DMS79 treated with DMSO at 0.1 percent for 48 hours (cell line): ENCODE measurements around the gene CEBPB.

Source experiments
- DNase-seq: peaks from one replicate; lab custom pipeline; 2025; lab: John Stamatoyannopoulos, UW

The CEBPB gene

GRCh38 chr20:50213531-50214106 lies 23.0 kb downstream of the CEBPB start:
- DNase-seq: no peak

- no peak for DNase-seq
These were observed 23.8 kb downstream of the CEBPB start for GRCh38 chr20:50214226-50215024.

GRCh38 chr20:50215101-50215690 lies 24.6 kb downstream of the CEBPB start:
- no peak for DNase-seq

DNA sequence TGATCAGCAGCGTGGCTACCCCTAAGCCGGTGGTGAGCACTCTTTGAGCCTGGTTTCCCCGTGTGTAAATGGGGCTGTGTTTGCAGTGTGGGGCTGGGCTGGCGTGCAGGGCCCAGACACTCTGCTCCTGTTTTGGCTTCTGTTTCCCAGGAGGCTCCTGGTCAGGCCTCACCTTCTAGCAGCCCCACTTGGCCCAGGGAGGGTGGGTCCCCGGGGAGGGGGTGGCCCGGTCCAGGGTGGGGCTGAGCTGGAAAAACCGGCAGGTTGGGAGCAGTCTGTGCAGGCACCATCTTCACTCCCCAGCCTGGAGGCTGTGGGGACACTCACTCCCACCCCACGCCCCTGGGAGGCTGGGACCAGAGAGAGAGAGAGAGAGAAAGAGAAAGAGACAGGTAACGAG lies 25.3 kb downstream of the CEBPB start:
- no peak for DNase-seq

GRCh38 chr20:50216543-50217206 lies 26.0 kb downstream of the CEBPB start:
- DNase-seq: no peak

GRCh38 chr20:50217207-50217949 lies 26.7 kb downstream of the CEBPB start:
- DNase-seq: no peak

GRCh38 chr20:50218987-50219435 lies 28.4 kb downstream of the CEBPB start:
- no peak for DNase-seq

DNA sequence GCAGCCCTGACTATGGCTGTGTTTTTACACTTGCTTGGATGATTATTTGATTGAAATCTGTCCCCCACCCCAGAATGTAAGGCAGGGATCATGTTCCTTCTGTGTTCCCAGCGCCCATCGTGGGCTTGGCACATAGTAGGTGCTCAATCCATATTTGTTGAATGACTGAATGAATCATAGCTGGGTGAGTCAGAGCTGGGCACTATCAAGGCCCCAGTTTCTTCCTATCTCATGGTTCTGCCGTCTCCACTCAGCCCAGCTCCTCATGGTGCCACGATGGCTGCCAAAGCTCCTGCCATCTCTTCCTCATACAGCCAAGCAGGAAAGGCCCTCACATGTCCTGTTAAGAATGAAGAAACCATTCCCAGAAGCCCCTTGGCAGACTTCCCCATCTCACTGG lies 29.0 kb downstream of the CEBPB start:
- no peak for DNase-seq

DNA sequence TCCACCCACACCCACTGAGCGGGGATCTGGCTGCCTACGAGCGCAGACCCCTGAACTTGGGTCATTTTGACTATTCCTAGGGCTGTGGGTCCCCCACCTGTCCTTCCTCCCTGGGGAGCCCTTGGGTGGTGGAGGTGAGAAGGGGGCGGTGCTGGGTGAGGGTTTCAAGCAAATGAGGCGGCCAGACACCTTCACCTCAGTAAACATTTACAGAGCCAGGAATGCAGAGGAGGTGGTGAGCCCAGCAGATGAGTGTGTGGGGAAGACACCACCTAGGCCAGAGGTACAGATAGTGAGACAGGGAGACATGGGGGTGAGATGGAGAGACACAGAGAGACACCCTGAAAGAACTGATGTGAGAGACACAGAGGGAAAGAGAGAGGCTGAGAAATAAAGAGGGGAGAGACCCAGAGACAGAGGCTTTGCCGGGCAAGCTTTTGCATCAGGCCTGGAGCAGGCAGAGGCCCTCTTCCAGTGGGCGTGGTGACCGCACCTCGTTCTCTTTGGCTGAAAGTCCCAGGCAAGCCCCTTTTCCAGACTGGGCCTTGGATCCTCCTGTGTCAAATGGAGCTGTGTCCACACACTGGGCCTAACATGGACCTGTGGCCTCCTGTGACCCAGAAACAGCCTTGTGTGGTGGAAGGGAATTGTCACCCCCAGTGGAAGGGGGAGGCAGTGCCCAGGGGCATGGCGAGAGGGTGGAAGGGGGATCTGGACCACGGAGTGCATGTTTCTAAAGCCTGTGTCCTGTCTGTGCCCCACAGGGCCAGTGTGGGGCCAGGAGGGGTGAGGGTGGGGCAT lies 29.7 kb downstream of the CEBPB start:
- DNase-seq: no peak

DNA sequence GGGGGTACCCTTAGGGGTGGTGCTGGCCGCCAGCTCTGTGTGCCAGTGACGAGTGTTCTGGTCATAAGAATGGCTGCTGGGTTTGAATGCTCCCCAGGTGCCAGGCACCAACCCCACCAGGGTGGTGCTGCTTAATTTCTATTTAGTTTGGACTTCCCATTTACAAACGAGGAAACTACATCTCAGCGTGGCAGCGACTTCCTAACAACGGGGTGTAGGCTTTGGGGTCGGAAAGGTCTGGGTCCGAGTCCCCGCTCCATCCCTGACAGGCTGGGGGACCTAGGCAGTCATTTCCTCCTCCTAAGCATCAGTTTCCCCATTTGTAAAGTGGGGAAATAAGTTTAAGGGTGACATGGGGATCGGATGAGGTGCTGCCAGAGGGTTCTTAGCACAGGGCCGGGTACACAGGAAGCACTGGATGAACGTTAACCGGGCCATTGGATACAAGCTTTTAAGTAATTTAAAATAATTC lies 30.3 kb downstream of the CEBPB start:
- no peak for DNase-seq

DNA sequence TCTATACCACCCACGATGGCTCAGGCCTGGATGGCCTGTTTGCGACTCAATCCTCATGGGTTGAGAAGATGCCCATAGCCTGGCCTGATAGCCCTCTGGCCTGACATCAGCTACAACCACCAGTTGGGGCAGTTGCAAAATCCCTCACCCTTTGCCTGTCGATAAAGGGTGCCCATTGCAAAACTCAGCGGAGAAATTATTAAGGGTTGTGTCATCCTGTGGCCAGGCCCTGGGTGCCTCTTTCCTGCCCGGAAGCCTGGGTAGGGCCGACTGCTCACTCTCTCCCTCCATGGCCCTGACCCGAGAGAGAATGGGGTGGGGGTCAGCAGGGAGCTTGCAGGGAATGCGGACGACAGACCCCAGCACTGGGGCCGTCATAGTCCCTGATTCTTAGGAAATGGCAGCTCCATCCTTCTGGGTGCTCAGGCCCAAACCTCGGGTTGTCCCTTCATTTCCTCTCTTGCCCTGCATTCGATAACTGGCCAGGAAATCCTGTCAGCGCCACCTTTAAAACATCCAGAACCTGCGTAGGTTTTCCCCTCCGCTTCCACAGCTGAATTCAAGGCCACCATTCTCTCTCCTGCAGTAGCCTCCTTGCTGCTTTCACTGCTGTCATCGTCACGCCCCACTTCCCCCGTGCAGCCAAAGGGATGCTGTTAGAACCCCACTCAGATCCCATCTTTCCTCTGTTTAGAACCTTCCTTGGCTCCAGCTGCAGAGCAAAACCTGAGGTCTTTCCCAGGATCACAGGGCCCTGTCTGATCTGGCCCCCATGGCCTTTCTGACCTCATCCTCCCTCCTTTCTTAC lies 31.1 kb downstream of the CEBPB start:
- no peak for DNase-seq

DNA sequence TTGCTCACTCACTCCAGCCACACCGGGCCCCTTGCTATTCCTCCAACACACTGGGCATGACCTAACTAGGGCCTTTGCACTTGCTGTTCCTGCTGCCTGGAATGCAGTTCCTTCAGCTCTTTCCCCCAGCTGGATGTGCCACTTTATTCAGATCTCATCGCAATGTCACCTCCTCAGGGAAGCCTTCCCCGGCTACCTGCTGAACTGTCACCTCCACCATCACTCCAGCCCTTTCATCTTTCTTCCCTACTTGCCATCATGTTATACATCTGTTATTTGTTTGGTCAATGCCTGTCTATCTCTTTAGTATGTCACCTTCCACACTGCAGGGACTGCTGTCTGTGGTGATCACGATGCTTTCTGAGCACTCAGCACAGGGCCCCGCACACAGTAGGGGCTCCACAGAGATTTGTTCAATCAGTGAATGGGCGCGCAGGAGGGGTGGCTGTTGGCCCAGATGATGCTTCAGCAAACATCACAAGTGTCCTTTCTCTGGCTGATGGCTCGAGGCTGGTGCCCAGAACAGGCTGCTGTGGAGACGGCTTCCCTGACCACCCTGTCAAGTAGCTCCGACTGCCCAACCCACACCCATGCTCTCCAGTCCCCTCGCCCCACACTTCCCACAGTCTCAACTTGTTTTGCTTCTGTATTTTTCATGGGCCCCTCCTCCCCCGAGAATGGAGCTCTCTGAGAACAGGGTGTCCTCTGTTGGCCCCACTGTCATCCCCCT lies 31.8 kb downstream of the CEBPB start:
- no peak for DNase-seq

- DNase-seq: no peak
These were observed 32.7 kb downstream of the CEBPB start for GRCh38 chr20:50223039-50224005.

DNA sequence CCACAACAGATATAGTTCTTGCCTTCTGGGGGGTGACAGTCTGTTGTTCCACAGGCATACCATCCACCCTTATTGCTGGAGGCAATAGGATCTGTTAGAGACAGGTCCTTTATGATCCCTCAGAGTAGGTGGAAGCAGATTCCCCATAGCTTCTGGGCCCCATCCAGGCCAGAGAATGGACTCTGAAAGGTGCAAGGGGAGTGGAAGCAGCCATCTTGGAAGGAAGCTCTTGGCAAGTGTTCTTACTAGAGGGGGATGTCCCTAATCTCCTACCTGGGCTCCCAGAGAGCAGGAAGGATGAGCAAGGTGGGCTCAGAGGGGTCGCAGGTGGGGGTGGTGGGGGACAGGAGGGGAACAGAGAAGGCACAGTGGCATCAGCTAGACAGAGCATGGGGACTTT lies 33.4 kb downstream of the CEBPB start:
- no peak for DNase-seq

GRCh38 chr20:50224531-50225255 lies 34.1 kb downstream of the CEBPB start:
- DNase-seq: no peak

DNA sequence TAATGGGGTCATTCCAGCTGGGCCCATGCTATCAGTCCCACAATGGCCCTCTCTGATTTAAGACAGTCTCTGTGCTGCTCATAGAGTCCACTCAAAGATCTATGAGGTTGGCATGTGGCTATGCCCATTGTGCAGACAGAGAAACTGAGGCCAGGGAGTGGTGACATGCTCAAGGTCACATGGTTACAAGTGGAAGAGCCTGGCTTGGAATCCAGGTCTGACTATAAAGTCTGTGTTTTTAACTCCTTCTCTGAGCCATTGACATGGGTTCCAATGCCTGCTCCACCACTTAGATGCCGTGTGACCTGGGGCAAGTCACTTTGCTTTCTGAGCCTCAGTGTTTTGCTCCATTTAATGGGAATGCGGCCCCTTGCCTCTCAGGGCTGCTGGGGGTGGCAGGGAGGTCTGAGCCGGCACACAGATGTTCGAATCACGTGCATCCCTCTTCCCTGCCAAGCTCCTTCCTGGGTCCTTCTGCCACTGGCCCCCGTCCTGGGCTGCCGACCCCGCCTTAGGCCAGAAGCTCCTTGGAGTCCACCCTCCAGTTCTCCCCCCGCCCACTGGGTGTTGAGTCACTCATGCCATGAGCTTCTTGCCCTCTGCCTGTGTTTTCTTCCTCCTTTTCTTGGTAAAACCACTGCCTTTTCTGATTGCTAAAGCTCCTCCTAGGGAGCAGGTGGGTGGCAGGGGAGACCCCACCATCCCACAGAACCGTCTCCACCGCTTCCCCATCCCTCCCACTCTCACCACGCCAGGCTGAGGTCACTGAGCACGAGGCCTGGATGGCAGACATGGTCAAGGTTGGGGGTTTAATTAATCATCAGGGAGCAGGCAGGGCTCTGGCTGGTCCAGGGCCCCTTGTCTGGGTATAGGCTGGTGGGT lies 35.7 kb downstream of the CEBPB start:
- no peak for DNase-seq

DNA sequence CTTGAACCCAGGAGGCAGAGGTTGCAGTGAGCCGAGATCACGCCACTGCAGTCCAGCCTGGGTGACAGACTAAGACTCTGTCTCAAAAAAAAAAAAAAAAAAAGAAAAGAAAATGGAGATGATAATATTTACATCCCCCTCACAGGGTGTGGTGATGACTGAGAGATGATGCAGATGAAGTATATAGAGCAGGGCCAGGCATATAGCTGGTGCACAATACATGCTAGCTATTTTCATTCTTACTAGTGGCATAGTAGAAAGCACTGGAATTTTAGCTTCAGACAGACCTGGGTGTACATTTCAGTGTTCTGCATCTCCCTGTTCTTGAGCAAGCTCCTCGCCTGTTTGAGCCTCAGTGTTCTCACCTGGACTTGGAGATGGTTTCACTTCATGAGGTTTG lies 36.9 kb downstream of the CEBPB start:
- no peak for DNase-seq
